Mucosa of gallbladder (tissue), 1 donor: ENCODE measurements around the gene SNX25. TPM values are rescaled to one million over a fixed set of nuclear protein-coding genes. Genes with fewer than 3 reads are reported as not detected.

Experiments
- DNase-seq: peaks from one replicate; pipeline ENCODE4 v3.0.0-alpha.2; 2020; ENCODE audit warnings: low spot score
- total RNA-seq: library from RNA; stranded (reverse); gene quantifications from one replicate; pipeline ENCODE4 v1.2.1, GENCODE V29; 2021
- donor health status: DM: no; HTN: no; CAD: no.

SNX25 gene
- total RNA-seq, 1 donor from 2014 or later = 18.8 TPM

DNA sequence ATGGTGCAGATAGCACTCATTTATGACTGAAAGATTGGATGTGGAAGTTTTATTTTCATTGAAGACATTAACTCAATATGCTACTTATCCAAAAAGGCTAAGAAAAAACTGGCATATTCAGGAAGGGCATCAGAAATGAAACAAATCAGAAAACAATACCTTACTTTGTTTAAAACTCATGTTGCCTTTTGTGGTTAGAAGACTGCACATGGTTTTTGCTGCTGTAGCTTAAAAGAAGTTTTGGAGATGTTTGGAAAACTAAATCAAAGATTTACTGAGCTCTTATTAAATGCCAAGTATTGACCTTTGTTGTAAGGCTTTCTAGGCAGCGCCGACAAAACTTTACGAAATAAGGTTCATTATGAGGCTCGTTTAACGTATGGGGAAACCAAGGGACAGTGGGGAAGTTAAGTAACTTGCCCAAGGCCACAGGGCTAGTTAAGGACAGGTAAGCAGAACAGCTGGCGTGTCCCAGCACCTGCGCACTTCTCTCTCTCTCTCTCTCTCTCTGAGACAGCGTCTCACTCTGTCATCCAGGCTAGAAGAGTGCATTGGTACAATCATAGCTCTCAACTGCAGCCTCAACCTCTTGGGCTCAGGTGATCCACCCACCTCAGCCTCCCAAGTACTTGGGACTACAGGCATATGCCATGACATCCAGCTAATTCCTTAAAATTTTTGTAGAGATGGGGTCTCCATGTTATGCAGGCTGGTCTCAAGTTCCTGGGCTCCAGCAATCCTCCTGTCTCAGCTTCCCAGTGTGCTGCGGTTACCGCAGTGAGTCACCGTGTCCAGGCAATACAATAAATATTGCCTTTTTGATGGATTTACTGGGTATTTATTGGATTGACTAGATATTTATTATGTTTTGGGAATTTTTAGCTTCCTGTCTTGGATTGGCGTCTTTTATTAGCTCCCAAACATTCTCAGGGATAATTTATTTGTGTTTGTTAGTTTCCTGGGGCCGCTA, 170.2 kb downstream of the SNX25 start:
- DNase-seq = no peak

DNA sequence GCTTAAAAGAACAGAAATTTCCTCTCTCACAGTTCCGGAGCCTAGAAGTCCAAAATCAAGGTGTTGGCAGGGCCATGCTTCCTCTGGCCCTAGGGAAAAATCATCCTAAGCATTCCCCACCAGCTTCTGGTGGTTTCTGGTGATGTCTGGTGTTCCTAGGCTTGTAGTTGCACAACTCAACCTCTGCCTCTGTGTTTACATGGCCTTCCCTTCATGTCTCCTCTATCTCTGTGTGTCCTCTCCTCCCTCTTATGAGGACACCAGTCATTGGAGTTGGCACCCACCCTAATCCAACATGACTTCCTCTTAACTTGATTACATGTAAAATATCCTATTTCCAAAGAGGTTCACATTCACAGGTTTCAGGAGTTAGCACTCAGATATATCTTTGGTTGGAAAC, 170.9 kb downstream of the SNX25 start:
- DNase-seq = no peak

DNA sequence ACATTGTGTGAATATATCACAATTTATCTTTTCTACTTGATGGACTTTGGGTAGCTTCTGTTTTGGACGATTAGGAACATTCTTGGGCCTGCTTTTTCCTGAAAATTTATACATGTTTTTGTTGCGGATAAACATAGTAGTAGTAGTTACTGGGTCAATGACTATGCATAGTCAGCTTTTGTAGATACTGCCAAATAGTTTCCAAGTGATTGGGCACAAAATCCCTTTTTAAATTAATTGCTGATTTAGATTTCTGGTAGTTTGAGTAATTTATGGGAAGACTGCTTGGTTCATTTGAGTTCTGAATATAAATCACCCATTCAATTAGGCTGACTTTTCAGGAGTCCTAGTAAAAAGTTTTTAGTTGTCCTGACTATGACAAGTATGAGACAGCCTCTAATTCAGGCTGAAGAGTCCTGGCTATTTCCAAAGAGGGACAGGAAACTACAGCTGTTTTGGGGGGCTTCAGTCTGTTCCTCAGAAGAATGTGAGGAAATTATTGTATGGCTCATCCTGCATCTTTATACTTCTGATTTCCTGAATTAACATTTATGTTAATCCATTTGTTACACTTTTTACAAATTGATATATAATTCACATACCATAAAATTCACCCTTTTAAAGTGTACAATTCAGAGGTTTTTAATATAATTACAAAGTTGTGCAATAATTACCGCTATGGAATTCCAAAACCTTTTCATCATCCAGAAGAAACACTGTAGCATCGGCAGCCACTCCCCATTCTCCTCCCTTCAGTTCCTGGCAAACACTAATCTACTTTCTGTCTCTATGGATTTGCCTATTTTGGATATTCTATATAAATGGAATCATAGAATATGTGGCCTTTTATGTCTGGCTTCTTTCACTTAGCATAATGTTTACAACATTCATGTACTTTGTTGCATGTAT, 172.1 kb downstream of the SNX25 start:
- no peak for DNase-seq

DNA sequence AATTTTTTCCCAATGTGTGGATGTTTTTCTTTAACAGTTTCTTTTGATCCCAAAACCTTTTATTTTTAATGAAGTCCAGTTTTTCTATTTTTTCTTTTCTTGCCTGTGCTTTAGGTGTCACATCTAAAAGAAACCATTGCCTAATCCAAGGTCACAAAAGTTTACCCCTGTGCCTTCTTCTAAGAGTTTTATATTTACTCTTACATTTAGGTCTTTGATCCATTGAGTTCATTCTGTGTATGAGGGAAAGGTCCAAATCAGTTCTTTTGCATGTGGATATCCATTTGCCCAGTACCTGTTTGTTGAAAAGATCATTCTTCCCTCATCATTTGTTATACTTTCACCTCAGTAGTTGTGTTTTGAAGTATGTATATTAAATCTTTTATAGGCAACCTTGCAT, 173.4 kb downstream of the SNX25 start:
- DNase-seq = no peak

DNA sequence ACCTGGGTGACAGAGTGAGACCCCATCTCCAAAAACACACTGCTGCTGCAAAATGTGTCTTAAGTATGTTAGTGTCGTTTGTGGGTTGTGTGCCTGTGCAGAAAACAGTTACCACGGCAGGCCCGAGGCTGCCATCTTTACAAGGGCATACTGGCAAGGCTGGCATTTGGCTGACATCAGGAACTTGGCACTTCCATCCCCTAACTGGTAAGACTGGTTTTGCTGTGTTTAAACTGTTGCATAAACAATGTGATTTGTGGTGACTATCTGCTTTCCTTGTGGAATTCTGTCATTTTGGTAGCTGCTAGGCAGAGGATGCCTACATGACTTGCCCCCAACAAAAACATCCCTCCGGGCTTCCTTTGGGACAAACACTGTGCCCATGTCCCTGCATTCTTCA, 174.1 kb downstream of the SNX25 start:
- DNase-seq = peak; percentile 41

DNA sequence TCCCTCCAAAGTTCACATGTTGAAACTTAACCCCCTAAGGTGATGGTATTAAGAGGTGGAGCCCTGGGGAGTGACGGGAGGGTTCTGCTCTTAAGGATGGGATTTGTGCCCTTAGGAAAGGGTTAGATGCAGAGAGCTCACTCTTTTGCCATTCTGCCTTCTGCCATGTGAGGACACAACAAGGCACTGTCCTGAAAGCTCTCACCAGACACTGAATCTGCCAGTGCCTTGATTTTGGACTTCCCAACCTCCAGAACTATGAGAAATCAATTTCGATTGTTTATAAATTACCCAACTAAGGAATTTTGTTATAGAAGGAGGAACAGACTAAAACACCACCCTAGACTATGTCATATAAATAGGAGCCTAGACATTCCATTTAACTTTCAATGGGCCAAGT, 174.7 kb downstream of the SNX25 start:
- no peak for DNase-seq

DNA sequence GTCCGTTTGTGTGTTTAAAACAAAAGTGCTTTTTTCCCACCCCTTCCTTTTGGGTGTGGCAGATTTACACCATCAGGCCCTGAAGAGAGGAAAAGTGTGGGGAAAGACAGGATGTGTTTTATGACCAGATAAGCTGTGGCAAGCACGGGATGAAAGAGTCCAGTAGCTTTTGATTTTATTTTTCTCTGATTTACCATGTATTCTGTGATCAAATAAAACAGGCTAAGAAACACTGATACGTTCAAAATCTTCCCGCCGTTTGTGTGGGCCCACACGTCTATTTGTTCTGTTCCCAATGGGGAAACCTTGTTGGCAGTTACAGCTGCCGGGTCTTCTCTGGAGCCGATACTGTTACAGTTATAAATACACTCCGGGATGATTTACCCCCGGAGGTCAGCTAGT, 175.5 kb downstream of the SNX25 start:
- DNase-seq = no peak

DNA sequence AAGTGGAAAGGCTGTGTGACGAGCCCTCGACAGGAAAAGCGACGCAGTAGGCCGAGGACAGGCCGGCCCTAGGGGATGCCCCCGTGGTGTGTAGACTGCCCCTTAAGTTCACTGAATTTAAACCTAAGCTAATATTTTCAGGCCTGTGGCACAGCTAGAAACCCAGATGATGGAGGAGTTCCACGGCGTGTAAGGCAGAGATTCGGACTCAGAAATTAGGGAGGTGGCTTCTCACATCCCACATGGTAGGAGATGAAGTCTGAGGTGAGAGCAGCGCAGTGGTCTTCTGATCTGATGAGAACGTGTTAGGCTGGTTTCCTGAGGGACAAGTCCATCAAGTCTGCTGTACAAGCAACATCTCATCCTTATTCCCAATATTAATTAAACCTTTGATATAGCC, 178.6 kb downstream of the SNX25 start:
- DNase-seq = no peak

DNA sequence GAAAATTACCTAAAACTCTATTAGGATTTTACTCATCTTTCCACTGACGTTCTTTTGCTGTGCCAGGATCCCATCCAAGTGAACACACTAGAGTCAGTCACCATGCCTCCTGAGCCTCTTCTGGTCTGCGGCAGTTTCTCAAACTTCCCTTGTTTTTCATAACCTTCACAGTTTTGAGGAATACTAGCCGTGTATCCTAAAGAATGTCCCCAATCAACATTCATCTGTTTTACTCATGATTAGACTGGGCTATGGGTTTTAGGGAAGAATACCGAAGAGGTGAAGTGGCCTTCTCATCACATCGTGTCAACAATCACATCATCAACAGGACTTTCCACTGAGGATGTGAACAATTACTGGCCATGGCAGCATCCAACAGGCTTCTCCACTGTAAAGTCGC, 181.5 kb downstream of the SNX25 start:
- no peak for DNase-seq

DNA sequence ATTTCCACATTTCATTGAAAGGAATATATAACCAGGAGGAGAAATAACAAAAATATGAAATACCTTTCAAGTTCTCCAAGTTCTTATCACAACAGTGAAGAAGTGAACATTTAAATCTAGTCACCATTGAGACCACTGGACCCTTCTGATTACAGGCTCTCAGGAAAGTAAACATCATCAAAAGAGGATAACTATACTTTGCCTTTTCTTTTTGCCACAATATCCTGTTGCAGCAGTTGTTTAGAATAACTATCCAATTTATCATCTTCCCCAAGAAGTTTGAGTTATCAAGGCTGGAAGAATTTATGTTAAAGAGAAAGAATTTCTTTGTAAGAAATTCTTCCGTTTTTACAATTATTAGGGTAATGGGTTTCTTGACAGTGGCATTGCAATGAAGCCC, 182.8 kb downstream of the SNX25 start:
- no peak for DNase-seq

DNA sequence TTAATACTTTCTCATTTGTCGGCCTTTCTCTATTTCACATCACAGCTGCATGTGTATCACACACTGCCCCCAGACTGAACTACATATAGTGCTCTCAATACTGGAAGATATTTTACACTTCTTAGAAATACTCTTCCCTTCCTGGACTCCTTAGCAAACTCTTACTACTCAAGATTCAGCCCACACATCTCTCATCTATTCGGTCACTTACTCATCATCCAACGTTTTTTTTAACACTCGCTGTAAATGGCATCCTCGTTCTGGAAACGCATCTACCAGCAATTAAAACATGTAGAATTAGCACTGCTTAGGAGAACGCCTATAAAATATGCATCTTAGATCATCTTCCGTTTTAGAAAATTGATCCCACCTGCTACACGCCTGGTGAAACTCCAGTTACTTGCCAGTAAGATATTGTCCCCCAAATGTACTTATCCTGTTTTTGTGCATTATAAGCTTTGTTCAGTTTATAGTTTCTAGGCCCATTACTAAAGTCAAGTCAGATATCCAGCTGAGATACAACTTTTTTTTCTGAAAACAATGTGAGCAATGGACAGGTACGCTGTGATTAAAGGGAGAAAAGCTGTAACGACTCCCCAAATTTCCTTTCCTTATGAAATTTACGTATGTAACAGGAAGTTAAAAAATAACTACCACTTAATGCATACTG, 185.3 kb downstream of the SNX25 start:
- DNase-seq = no peak

DNA sequence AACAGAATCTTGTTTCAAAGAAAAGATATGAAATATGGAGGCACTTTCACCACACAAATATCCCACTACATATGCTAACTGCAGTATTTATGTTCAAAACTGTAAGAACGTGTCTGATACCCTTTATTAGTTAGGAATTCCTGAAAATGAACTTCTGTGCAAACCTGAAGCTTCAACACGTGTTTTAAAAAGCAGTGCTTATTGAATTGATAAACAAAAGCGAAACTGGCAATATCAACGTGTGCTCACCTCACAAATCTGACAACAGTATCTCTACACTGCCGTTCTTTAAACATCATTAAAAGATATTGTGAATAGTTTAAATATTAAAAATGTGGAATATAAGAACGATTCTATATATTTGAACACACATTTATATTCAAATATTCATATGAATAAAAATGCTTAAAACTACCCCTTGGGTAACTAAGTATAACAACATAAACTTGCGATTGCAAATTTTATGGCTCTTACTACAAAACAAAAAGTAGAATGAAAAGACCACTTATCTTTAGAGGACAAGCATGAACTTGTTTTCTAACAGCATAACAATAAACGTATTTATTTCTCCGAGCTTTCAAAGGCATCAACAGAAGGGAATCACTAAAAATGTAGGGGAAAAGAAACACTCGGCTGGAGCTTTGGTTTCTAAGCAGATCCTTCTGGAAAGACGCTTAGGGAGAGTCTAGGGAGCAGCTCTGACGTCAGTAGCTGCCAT, 186.0 kb downstream of the SNX25 start, which contains the start of gene LRP2BP:
LRP2BP (minus strand) TSS at position 687 of the 718 bp plus-strand sequence. CDS start 17,738 bp downstream, outside the sequence.
- DNase-seq = no peak

DNA sequence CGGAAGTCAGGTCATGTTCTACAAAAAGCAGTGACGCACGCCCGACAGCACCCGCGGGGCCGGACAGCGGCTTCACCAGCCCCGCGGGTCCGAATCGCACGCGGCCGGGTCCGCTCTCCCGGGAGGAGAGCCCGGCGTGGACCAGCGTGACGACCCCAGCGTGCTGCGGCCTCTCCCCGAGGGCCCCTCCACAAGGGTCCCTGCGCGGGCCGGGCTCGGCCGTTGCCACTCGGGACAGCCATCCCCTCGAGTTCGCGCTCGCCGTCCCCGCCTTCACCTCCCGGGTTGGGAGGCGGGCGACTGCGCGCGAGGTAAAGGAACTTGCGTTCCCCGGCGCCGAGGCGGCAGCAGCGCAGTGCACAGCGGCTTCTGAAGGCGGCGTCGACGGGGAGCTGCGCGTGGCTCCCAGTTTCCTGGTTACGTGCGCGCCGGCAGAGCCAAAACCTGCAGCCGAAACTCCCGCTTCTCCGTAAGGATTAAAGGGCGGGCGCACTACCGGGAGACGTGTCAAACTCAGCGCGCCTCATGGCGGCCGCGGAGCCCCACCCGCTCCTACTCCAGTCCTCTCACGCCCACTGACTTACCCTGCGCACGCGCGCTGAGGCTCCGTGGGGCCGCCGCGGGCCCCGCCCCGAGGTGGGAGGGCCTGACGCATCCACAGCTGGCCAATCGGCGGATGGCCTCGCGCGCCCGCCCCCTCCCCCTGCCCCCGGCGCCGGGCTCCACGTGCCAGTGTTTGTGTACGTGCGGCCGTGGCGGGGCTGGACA, 186.7 kb downstream of the SNX25 start:
- DNase-seq = peak; percentile 99

DNA sequence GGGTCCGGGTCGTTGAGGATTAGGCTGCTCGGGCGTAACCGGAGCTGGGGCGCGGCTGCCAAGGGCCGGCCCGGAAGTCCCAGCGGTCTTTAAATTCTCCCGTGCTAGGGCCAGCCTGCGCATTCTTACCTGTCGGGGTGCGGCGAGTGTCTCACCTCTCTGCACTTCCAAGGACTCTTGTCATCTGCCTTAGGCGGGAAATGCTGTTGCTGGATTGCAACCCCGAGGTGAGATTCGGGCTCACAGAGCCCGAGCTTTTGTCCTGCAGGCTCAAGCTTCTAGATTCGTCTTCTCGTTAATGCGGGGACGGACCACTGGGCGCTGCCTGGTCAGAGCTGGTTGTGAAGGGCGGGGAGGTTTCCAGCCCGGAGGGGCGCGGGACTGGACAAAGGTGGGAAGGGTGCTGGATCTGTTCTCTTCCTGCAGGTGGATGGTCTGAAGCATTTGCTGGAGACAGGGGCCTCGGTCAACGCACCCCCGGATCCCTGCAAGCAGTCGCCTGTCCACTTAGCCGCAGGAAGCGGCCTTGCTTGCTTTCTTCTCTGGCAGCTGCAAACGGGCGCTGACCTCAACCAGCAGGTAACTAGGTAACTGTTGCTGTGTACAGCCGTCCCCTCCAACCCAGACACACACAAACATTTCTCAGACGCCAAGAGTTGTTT, 187.5 kb downstream of the SNX25 start, which contains the start of gene ANKRD37:
ANKRD37 (plus strand) TSS at position 118 of the 662 bp plus-strand sequence; CDS start at position 201, 83 bp downstream.
- peak; percentile 35 for DNase-seq

DNA sequence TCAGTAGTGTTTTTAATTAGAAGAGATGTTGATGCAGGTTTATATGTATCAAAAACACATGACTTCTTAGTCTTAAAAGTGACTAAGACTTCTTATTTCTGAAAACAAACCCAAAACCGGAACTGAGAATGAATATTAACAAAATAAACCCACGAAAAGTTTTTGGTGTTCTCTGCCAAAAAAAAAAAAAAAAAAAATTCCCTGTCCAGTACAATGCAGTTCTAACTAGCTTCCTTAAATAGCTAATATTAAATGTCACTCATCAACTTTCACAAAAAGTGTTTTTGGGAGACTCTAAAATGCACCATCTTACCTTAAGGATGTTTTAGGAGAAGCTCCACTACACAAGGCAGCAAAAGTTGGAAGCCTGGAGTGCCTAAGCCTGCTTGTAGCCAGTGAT, 189.2 kb downstream of the SNX25 start:
- DNase-seq = no peak

DNA sequence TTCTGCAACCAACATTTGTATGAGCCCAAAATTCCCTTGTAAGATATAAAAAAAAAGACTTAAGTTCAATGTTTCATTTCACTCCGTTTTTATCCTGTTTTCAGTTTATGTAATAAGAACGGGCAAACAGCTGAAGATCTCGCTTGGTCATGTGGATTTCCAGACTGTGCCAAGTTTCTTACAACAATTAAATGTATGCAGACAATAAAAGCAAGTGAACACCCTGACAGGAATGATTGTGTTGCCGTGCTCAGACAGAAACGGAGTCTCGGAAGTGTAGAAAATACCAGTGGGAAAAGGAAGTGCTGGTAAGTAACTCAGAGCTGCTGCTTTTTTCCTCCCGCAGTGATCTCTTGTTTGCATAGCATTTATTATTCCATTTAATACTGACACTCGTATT, 190.1 kb downstream of the SNX25 start:
- no peak for DNase-seq

DNA sequence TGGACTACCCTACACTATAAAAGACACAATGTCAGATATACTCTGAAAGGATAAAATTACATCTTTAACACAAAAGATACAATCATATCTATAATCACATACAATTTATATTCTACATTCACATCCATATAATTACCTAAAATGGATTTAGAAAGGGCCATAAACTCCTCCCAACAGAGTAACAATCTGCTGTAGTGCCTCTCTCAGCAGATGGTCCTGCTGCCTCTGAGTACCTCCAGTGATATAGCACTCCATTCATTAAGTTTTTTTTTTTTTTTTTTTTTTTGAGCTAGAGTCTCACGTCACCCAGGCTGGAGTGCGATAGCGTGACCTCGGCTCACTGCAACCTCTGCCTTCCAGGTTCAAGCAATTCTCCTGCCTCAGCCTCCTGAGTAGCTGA, 194.6 kb downstream of the SNX25 start:
- DNase-seq = no peak

DNA sequence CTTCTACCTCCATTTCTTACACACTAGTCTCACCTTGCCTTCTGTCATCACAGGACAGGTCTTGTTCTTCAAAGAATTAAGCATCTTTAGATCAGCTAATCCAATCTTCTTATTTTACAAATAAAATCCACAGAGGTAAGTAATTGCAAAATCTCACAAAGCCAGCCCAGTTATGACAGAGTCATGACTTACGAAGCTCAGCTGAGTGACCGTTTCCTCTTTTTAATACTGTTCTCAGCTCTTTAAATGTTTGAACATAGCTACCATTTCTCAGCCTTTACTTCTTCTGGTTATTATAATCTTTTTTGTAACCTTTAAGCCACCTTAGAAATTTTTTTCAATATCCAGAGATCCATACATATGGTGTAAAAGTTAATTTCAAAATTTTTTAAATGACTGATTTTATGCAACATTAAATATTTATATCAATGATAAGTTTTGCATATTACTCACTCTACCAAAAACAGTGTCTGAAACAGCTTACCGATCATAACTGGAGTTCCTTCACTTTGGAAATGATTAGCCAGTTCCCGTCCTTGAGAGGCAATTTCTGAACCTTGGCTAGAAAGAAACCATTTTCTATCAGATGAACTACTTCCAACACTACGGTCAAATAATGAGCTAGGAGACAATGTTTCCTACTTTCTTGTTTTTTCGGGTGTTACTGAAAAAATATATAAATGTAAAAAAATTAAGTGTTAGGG, 196.1 kb downstream of the SNX25 start:
- DNase-seq = no peak

DNA sequence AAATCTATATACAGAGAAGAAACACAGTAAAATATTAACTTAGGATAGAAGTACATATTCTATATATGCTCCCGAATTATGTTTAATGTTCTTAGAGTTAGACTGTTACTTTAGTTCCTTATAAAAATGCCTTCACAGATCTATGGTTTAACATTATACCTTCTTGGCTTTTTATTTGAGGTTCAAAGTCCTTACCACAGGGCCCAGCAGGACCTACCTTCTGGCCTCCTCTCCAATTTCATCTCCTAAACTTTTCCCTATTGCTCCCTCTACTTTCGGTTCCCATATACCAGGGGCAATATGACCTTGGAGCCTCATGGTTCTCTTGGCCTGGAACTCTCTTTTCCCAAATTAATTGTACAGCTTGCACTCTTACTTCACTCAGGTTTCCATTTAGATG, 199.0 kb downstream of the SNX25 start:
- DNase-seq = no peak
